Esophagus (tissue), 2 donors: ENCODE measurements around the gene KANK4. TPM values are rescaled to one million over a fixed set of nuclear protein-coding genes. Genes with fewer than 3 reads are reported as not detected.

Experiments used
- H3K27ac ChIP-seq, 2 donors: one replicate each; pipeline ENCODE4 v1.5.1; 2013; ENCODE audit warnings: low read depth in 2 of 2, mild to moderate bottlenecking in 2 of 2, inconsistent platforms in 1 of 2, low read length in 1 of 2, moderate library complexity in 1 of 2
- H3K27me3 ChIP-seq, 2 donors: one replicate each; pipeline ENCODE4 v1.6.1; 2013; ENCODE audit warnings: low read length in 2 of 2, control low read depth in 1 of 2, mild to moderate bottlenecking in 1 of 2; ENCODE audit not compliant: insufficient read depth in 2 of 2, control insufficient read depth in 1 of 2
- H3K36me3 ChIP-seq, 2 donors: one replicate each; pipeline ENCODE4 v1.6.1; 2013; ENCODE audit warnings: low read length in 1 of 2; ENCODE audit not compliant: control insufficient read depth in 2 of 2, insufficient read depth in 2 of 2
- H3K4me1 ChIP-seq, 2 donors: one replicate each; pipeline ENCODE4 v1.6.1; 2013; ENCODE audit warnings: low read length in 1 of 2; ENCODE audit not compliant: control insufficient read depth in 2 of 2, insufficient read depth in 2 of 2
- H3K4me3 ChIP-seq, 2 donors: one replicate each; pipeline ENCODE4 v1.5.1; 2013; ENCODE audit warnings: low read length in 2 of 2, mild to moderate bottlenecking in 2 of 2, low read depth in 1 of 2, moderate library complexity in 1 of 2
- H3K9me3 ChIP-seq, 2 donors: one replicate each; pipeline ENCODE4 v1.6.1; 2013; ENCODE audit warnings: mild to moderate bottlenecking in 2 of 2, low read depth in 1 of 2, low read length in 1 of 2, moderate library complexity in 1 of 2; ENCODE audit not compliant: control insufficient read depth in 2 of 2, insufficient read depth in 1 of 2
- WGBS, 2 donors: extraction: QIAGEN DNeasy Blood & Tissue Kit; methylation state at CpG; one replicate each; pipeline ENCODE4 v1.1.7; 2013; 5-methylcytosine and 5-hydroxymethylcytosine counted together
- polyA plus RNA-seq, 2 donors: library from polyadenylated mRNA; stranded (reverse); fragments of 200-250 nt; gene quantifications; one replicate each; pipeline ENCODE4 v1.2.3, GENCODE V29; 2013
- donor health status: healthy with polysubstance abuse.
- donor health status: Bipolar disorder and iron deficiency.

Gene KANK4
- polyA plus RNA-seq, 2 donors: 0.01 to 0.12 TPM

DNA sequence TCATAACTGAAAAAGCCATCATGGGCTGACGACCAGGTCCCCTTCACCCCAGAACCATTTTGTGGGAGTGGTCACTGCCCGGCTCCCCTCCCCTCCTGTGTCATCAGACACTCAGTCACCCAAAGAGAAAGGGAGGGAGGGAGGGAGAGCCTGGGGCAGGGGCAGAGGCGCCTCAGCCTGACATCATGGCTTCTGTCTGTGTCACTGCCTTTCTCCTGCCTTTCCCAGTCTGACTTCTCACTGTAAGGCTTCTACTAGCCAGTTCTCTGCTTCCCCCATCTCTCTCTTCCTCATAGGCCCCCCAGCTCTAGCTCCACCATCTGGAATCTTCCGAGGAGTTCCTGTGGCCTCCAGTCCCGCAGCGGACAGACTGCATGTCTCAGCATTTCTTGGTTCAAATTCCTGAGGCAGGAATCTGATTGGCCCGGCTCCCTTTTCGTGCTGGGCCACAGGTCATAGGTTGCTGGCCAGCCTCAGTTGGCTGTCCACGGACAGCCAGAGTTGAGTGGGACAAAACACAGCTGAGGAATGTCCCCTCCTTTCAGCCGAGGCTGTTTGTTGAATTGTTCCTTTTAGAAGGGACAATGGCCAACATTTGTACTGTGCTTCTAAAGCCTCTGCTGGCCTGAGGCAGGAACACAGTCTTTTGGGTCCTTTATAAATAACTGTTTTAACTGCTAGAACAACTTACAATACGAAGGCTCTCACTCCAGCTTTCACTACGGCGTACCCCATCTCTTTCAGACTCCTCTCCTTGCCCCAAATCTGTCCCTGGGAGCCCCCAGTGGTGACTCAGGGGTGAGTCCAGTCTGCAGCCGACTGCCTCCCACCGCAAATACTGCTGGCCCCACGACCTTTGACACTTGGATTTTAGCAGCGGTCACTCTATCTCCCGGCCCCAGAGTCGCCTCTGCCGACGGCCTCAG, 18.7 kb upstream of the KANK4 start:
- 59 to 64% methylated on average over 21 of the region's 21 CpGs for WGBS, 2 donors
- no peak overlapping the region for H3K27ac ChIP-seq
- peaks cover 2 to 5% of the 10 kb centered on the region in 2 donors for H3K4me1 ChIP-seq

DNA sequence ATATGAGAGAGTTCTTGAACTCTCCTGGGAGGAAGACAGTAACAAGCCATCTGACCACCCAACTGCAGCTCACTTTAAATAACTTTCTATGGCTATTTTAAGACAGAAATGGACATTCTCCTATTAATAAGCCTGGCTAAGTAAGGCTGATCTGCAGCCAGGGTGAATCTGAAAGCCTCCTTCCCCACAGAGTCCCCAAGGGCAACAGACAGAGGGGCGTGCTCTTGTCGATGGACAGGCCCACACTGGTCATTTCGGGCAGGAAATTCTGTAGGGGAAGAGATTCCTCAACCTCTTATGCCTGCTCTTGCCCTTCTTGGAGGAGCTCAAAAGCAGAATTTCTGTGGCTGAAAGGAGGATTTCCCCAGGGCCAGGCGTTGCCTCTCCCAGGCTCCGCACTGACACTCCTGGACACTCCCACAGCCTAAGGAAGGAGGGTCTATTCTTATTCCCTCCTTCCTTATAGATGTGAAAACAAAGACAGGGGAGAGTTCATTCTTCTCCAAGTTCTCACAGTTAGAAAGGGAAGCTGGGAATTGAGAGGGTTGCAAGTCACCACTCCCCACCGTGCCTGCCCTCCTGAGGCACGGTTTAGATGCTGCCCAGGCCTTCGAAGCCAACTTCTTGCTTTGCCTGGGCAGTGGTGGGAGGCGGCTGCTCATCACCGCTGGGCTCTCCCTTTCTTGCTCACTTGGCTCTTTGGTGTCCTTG, 17.9 kb upstream of the KANK4 start:
- no peak overlapping the region for H3K27ac ChIP-seq

More for the DNA sequence above, 18.7 kb upstream of the KANK4 start:
- Histone ChIP-seq H3K36me3 (no peaks in the 10 kb centered on the region), H3K9me3 (no peaks in the 10 kb centered on the region), H3K27me3 (no peaks in the 10 kb centered on the region), H3K4me3 (no peak overlapping the region)

DNA sequence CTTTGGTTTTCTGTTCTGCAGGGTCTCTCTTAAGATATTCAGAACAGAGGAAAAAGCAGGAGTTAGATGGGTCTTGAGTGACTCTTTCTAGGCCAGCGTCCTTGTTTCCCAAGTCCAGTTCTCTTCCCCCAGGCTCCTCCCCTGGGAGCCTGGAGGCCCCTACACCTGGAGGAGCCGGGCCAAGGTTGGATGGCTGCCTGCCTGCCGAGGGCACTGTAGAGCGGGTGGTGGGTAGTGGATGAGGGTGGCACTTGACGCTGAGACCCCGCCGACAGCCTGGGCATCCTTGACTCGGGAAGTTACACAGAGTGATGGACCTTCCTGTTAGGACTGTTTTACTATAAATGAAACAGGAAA, 17.4 kb upstream of the KANK4 start:
- Histone ChIP-seq H3K27me3 (no peaks in the 10 kb centered on the region), H3K9me3 (no peaks in the 10 kb centered on the region), H3K4me3 (no peak overlapping the region), H3K27ac (no peak overlapping the region), H3K36me3 (no peaks in the 10 kb centered on the region), H3K4me1 (peaks cover 2 to 5% of the 10 kb centered on the region in 2 donors)
- 60 to 69% methylated on average over 8 of the region's 8 CpGs for WGBS, 2 donors

More for the DNA sequence above, 17.9 kb upstream of the KANK4 start:
- H3K9me3 ChIP-seq: no peaks in the 10 kb centered on the region
- H3K36me3 ChIP-seq: no peaks in the 10 kb centered on the region
- 35 to 54% methylated on average over 10 of the region's 10 CpGs for WGBS, 2 donors
- peaks cover 2 to 5% of the 10 kb centered on the region in 2 donors for H3K4me1 ChIP-seq
- H3K27me3 ChIP-seq: no peaks in the 10 kb centered on the region
- no peak overlapping the region for H3K4me3 ChIP-seq

DNA sequence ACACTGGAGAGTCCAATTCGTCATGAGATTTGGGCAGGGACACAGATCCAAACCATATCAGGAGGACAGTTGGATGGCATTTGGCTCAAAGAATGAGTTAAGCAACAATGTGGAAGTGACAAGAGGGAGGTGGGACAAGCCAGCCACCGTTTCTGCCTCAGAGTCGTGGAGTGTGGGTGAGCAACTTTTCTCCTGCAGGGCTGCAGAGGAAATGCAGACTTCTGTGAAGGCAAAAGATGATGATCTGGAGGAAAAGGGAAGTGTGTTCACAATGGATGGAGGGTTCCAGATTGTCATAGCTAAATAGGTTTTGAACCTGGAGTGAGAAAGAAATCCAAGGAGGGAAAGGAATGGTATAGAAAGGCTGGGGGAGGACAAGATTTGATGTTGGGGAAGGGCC, 16.4 kb upstream of the KANK4 start:
- Histone ChIP-seq H3K27me3 (no peaks in the 10 kb centered on the region), H3K36me3 (no peaks in the 10 kb centered on the region), H3K27ac (no peak overlapping the region), H3K4me1 (peaks cover 2 to 5% of the 10 kb centered on the region in 2 donors), H3K4me3 (no peak overlapping the region), H3K9me3 (no peaks in the 10 kb centered on the region)
- WGBS, 2 donors: 59 to 61% methylated on average over 3 of the region's 3 CpGs

DNA sequence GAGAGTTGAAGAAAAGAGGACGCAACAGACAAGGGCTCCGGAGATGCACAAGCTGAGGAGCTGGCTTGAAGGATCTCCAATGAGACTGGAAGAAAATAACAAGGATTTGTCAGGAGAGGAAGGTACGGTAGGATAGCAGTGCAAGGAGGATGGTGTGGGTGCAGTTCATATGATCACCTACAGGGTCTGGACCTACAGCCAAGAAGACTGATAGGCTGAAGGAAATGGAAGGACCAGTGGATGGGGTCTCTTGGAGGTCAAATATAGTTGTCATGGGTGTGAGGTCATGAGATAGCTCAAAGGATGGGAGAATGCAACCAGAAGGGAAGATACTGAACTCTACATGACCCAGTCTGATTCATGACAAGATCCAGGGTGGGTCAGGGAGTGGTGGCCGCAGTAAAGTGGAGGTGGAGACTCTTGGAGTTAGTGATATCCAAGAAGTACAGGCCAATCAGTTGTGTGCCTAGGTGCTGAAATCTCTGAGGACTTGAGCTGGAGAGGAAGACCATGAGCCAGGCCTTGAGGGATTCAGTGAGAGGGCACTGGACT, 15.3 kb upstream of the KANK4 start:
- no peak overlapping the region for H3K4me3 ChIP-seq
- no peaks in the 10 kb centered on the region for H3K27me3 ChIP-seq
- H3K36me3 ChIP-seq: no peaks in the 10 kb centered on the region
- no peak overlapping the region for H3K27ac ChIP-seq
- WGBS, 2 donors: 92 to 94% methylated on average over 4 of the region's 4 CpGs
- H3K9me3 ChIP-seq: no peaks in the 10 kb centered on the region
- H3K4me1 ChIP-seq: peaks cover 2 to 5% of the 10 kb centered on the region in 2 donors

DNA sequence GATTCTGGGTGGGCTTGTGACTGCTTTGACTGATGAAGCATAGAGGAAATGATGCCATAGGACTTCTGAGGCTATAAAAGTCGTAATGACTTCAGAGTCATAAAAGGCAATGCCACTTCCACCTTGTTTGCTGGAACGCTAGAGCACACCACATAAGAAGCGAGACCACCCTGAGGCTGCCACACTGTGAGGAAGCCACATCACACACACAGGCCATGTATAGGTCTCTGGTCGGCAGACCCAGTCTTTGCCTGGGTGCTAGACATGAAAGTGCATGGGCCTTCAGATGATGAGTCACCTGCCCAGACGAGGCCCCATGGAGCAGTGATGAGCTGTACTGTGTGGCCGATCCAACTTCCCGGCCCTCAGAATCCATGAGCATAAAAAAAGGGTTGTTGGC, 14.2 kb upstream of the KANK4 start:
- 72 to 73% methylated on average over 7 of the region's 7 CpGs for WGBS, 2 donors
- Histone ChIP-seq H3K27me3 (no peaks in the 10 kb centered on the region), H3K4me1 (peaks cover 2 to 5% of the 10 kb centered on the region in 2 donors)

DNA sequence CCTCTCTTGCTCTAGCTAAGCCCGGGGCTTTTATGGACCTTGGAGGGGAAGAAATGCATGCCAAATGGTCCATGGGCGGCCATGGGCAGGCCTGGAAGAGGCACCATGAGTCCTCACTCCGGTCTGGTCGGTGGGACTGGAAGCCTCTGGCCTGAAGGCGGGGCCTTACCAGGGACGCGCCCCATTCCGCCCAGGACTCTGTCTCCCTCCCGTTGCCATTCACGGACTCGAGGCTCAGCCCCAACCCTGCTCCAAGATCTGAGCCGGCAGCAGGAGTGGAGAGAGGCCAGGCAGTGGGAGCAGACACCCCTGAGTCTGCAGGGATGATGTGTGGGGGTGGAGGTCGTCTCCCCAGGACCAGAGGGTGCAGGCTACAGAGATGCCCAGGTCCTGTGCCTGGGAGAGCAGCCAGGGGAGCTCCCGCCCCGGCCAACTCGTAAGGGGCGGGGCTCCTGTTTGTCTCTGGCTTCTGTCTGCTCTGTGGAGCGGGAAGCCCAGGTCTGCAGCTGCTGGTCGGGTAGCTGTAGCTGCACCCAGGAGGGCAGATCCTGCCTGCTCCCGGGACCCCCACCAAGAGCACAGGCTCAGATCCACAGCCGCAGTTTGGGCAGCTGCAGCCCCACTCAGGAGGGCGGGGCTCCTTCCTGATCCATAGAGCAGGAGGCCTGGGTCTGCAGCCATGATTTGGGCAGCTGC, 8.3 kb upstream of the KANK4 start:
- WGBS, 2 donors: 53 to 59% methylated on average over 21 to 22 of the region's 22 CpGs
- peaks cover 0 to 4% of the 10 kb centered on the region in 2 donors for H3K4me1 ChIP-seq
- no peaks in the 10 kb centered on the region for H3K9me3 ChIP-seq
- H3K4me3 ChIP-seq: no peak overlapping the region
- H3K36me3 ChIP-seq: peaks cover 0 to 2% of the 10 kb centered on the region in 2 donors
- H3K27me3 ChIP-seq: no peaks in the 10 kb centered on the region
- no peak overlapping the region for H3K27ac ChIP-seq

More for the DNA sequence above, 14.2 kb upstream of the KANK4 start:
- no peak overlapping the region for H3K27ac ChIP-seq
- no peak overlapping the region for H3K4me3 ChIP-seq
- H3K9me3 ChIP-seq: no peaks in the 10 kb centered on the region
- no peaks in the 10 kb centered on the region for H3K36me3 ChIP-seq

DNA sequence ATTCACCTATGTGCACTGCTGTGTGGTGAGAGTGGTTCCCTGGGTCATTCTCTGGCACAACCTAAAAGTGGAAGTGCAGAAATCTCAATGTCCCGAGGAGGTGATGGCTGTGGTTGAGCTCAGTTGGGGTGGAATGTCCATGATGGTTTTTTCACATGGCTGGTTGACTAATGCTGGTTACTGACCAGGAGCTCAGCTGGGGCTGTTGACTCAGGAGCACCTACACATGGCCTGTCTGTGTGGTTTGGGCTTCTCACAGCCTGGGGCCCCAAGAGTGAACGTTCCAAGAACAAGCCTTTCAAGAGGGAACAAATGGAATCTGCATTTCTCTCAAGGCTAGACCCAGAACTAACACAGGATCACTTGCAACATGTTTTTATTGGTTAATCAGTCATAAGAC, 6.4 kb upstream of the KANK4 start:
- WGBS, 2 donors: 77 to 79% methylated on average over 2 of the region's 2 CpGs

DNA sequence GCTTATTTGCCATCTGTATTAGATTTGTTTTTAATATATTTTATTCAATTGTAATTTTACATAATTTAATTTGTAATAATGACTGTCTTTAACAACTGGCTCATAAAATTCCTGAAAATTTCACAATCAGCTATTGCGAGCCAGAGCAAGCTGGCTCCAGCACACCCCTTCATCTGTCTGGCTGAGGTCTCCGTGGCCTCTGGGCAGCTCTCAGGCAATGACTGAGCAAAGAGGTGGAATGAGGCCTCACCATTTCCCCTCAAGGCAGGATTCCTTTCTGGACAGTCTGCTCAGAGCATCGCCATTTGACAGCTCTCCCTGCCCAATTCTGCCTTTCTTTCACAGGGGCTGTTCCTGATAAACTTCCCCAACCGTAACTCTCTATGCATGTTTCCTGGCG, 5.8 kb upstream of the KANK4 start:
- H3K36me3 ChIP-seq: peaks cover 0 to 2% of the 10 kb centered on the region in 2 donors
- H3K27ac ChIP-seq: no peak overlapping the region
- H3K9me3 ChIP-seq: no peaks in the 10 kb centered on the region
- H3K4me3 ChIP-seq: no peak overlapping the region
- H3K27me3 ChIP-seq: no peaks in the 10 kb centered on the region
- H3K4me1 ChIP-seq: peaks cover 0 to 4% of the 10 kb centered on the region in 2 donors
- 47 to 76% methylated on average over 5 of the region's 5 CpGs for WGBS, 2 donors

More for the DNA sequence above, 6.4 kb upstream of the KANK4 start:
- Histone ChIP-seq H3K36me3 (peaks cover 0 to 2% of the 10 kb centered on the region in 2 donors), H3K4me1 (peaks cover 0 to 4% of the 10 kb centered on the region in 2 donors), H3K27ac (no peak overlapping the region), H3K9me3 (no peaks in the 10 kb centered on the region), H3K27me3 (no peaks in the 10 kb centered on the region), H3K4me3 (no peak overlapping the region)
